Suprapubic skin (tissue), 4 donors: ENCODE data around the gene BICRAL. TPM values are rescaled to one million over a fixed set of nuclear protein-coding genes. Genes with fewer than 3 reads are reported as not detected.
"Not testable (repeated sequence)": the region's sequence is repeated elsewhere in the genome, so short reads cannot be mapped to it uniquely, and the experiment has no call there.

Source experiments
- DNase-seq, 2 donors: peaks; one replicate each; pipeline ENCODE4 v3.0.0-alpha.2; 2019; ENCODE audit warnings: low spot score in 2 of 2
- H3K27ac ChIP-seq: fragments of 200-600 bp; sonication (generic); one replicate; pipeline ENCODE4 v1.5.1; 2019
- H3K27me3 ChIP-seq: fragments of 200-600 bp; sonication (generic); one replicate; pipeline ENCODE4 v1.5.1; 2019
- H3K36me3 ChIP-seq: fragments of 200-600 bp; sonication (generic); one replicate; pipeline ENCODE4 v1.5.1; 2019
- H3K4me1 ChIP-seq: fragments of 200-600 bp; sonication (generic); one replicate; pipeline ENCODE4 v1.5.1; 2019
- H3K4me3 ChIP-seq: fragments of 200-600 bp; sonication (generic); one replicate; pipeline ENCODE4 v1.5.1; 2019; ENCODE audit warnings: mild to moderate bottlenecking
- H3K9me3 ChIP-seq: fragments of 200-600 bp; sonication (generic); one replicate; pipeline ENCODE4 v1.5.1; 2019
- EP300 ChIP-seq: sonication (generic); formaldehyde crosslinking; IDR thresholded peaks from one replicate; pipeline ENCODE4 v1.6.1; 2017; ENCODE audit warnings: antibody characterized with exemption
- POLR2A ChIP-seq, 2 donors: fragments of 450-650 bp; IDR thresholded peaks; one replicate each; pipeline ENCODE4 v1.6.1; 2017; ENCODE audit warnings: antibody characterized with exemption in 2 of 2, mild to moderate bottlenecking in 2 of 2, moderate library complexity in 2 of 2
- POLR2AphosphoS5 ChIP-seq, 3 donors: sonication (generic); formaldehyde crosslinking; IDR thresholded peaks; one replicate each; pipeline ENCODE4 v1.6.1; 2017; ENCODE audit warnings: antibody characterized with exemption in 3 of 3
- WGBS: methylation state at CpG from one replicate; pipeline ENCODE4 v1.1.5; 2018; 5-methylcytosine and 5-hydroxymethylcytosine counted together
- total RNA-seq, 4 donors: library from RNA; depleted of rRNA; stranded (reverse); fragments of >200 nt; gene quantifications; one replicate each; pipeline ENCODE4 v1.1.0, GENCODE V29; 2016
- TF ChIP-seq, protein P1 (sequence below), 2 donors: fragments of 200-600 bp in 1 of 2; fragments of 450-650 bp in 1 of 2; sonication (generic) in 1 of 2; IDR thresholded peaks; one replicate each; pipeline ENCODE4 v1.5.1; 2016 to 2019; ENCODE audit warnings: antibody characterized with exemption in 2 of 2, mild to moderate bottlenecking in 1 of 2, moderate library complexity in 1 of 2

The BICRAL gene, protein sequence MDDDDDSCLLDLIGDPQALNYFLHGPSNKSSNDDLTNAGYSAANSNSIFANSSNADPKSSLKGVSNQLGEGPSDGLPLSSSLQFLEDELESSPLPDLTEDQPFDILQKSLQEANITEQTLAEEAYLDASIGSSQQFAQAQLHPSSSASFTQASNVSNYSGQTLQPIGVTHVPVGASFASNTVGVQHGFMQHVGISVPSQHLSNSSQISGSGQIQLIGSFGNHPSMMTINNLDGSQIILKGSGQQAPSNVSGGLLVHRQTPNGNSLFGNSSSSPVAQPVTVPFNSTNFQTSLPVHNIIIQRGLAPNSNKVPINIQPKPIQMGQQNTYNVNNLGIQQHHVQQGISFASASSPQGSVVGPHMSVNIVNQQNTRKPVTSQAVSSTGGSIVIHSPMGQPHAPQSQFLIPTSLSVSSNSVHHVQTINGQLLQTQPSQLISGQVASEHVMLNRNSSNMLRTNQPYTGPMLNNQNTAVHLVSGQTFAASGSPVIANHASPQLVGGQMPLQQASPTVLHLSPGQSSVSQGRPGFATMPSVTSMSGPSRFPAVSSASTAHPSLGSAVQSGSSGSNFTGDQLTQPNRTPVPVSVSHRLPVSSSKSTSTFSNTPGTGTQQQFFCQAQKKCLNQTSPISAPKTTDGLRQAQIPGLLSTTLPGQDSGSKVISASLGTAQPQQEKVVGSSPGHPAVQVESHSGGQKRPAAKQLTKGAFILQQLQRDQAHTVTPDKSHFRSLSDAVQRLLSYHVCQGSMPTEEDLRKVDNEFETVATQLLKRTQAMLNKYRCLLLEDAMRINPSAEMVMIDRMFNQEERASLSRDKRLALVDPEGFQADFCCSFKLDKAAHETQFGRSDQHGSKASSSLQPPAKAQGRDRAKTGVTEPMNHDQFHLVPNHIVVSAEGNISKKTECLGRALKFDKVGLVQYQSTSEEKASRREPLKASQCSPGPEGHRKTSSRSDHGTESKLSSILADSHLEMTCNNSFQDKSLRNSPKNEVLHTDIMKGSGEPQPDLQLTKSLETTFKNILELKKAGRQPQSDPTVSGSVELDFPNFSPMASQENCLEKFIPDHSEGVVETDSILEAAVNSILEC
- total RNA-seq: 10 to 100 TPM; 20.7 to 28.2 (median 25.4) TPM

DNA sequence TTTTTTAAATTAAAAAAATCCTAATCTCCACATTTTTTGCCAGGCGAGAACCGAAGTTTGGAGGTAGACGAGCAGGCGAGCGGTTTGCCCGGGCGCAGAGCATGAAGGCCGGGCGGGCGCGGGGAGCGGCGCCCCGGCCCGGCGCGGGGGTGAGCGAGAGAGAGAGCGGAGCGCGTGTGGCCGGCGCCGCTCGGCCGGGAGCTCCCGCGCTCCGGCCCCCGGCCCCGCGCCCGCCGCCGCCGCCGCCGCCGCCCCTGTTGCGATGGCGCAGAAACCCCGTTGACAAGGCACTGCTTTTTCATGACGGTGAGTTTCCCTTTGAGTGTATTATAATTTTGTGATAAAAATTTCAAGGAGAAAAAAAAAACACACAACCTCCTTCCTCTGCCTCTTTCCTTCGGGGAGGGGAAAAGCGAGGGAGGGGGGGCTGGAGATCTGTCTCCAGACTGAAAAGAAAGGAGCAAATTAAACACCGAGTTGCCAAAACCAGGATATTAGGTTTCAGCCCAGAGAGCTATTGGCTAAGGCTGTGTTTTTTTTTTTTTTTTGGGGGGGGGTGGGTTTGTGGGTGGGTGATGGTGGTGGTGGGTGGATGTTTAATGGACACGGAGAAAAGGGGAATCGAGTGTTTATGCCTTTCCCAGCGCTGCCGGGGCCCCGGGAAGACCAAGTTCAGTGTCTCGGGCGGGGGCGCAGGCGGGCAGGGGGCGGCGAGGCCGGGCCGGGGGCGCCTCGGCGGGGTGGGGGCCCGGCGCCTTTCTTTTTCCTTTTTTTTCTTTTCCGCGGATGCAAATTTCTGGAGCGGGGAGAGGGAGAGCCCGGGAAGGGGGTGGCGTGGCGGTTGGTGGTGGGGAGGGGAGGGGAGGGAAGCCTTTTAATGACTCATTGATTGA is at the start of gene BICRAL:
BICRAL (plus strand) TSS at position 257 of the 893 bp plus-strand sequence. CDS start 39,971 bp downstream, outside the sequence.
- DNase-seq: peak in 1 of 2 donors; percentile 67
- no peaks in the 10 kb centered on the region for H3K27me3 ChIP-seq

DNA sequence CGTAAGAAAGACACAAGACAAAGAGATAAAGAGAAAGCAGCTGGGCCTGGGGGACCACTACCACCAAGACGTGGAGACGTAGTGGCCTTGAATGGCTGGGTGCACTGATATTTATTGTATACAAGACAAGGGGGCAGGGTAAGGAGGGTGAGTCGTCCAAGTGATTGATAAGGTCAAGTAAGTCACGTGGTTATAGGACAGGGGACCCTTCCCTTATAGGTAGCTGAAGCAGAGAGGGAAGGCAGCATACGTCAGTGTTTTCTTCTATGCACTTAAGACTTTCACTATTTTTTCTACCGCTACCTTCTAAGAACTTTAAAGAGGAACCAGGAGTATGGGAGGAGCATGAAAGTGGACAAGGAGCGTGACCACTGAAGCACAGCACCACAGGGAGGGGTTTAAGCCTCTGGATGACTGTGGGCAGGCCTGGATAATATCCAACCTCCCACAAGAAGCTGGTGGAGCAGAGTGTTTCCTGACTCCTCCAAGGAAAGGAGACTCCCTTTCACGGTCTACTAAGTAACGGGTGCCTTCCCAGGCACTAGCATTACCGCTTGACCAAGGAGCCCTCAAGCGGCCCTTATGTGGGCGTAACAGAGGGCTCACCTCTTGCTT is 47.9 kb upstream of the BICRAL start:
- H3K4me1 ChIP-seq, H3K9me3 ChIP-seq, H3K27me3 ChIP-seq, H3K27ac ChIP-seq, H3K36me3 ChIP-seq, H3K4me3 ChIP-seq, DNase-seq: not testable (repeated sequence)
- WGBS: 83% methylated on average over 13 of the region's 13 CpGs

More for the DNA sequence above, at the start of gene BICRAL:
- Histone ChIP-seq H3K36me3 (no peaks in the 10 kb centered on the region), H3K4me3 (peak within 1 kb of the TSS; percentile 97), H3K9me3 (no peaks in the 10 kb centered on the region), H3K4me1 (peaks cover 53% of the 10 kb centered on the region), H3K27ac (peak within 1 kb of the TSS; percentile 100)
- TF ChIP-seq, protein P1, sequence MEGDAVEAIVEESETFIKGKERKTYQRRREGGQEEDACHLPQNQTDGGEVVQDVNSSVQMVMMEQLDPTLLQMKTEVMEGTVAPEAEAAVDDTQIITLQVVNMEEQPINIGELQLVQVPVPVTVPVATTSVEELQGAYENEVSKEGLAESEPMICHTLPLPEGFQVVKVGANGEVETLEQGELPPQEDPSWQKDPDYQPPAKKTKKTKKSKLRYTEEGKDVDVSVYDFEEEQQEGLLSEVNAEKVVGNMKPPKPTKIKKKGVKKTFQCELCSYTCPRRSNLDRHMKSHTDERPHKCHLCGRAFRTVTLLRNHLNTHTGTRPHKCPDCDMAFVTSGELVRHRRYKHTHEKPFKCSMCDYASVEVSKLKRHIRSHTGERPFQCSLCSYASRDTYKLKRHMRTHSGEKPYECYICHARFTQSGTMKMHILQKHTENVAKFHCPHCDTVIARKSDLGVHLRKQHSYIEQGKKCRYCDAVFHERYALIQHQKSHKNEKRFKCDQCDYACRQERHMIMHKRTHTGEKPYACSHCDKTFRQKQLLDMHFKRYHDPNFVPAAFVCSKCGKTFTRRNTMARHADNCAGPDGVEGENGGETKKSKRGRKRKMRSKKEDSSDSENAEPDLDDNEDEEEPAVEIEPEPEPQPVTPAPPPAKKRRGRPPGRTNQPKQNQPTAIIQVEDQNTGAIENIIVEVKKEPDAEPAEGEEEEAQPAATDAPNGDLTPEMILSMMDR (IDR thresholded peaks at IDR 0.05): no peak
- TF ChIP-seq POLR2AphosphoS5 (IDR thresholded peaks at IDR 0.05) (no peak), POLR2A (IDR thresholded peaks at IDR 0.05) (no peak), EP300 (no peak)
- under 1% methylated on average over 63 of the region's 70 CpGs for WGBS

DNA sequence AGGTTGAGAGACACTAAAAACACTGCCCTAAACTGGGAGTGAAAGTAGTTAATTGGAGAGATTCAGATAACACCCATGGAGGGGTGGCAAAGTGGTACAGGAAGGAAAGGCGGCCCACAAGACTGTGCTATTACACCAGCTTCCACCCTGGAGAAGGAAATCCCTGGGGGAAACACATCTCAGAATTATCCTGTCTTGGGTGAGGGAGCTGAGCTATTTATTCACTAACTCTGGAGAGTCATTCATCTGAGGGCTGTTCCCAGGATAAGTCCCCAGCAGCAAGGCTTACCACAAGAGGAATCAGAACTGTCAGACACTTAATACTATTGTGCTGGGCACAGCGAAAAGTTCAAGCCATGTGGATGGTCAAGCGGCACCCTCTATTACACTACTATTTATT is 45.9 kb upstream of the BICRAL start:
- WGBS: 91% methylated on average over 3 of the region's 3 CpGs
- H3K4me1 ChIP-seq: no peaks in the 10 kb centered on the region
- no peaks in the 10 kb centered on the region for H3K9me3 ChIP-seq
- no peak overlapping the region for H3K4me3 ChIP-seq
- no peaks in the 10 kb centered on the region for H3K36me3 ChIP-seq
- H3K27me3 ChIP-seq: no peaks in the 10 kb centered on the region
- no peak for DNase-seq
- no peak overlapping the region for H3K27ac ChIP-seq
- TF ChIP-seq, protein P1 (IDR thresholded peaks at IDR 0.05): no peak
- TF ChIP-seq POLR2AphosphoS5 (IDR thresholded peaks at IDR 0.05): no peak
- no peak for TF ChIP-seq POLR2A (IDR thresholded peaks at IDR 0.05)
- no peak for TF ChIP-seq EP300

DNA sequence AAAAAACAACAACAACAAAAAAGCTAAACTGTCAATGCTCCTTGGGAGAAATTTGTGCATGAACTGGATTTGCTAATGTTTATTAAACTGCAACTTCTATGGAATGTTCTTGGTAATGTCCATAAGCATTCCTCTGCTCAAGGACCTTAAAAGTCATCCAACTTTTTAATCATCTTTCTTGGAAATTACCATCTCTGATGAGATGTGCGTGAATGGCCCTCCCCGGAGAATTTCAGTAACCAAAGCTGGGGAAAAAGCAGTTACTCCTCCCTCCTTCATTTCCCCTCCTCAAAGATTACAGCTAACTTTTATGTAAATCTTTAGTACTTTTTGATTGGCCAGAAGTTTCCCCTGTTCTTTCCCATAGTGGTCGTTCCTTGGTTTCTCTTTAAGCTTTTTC is 41.1 kb upstream of the BICRAL start:
- Histone ChIP-seq H3K27ac (no peak overlapping the region), H3K27me3 (no peaks in the 10 kb centered on the region), H3K4me1 (peaks cover 28% of the 10 kb centered on the region), H3K9me3 (no peaks in the 10 kb centered on the region), H3K4me3 (no peak overlapping the region), H3K36me3 (no peaks in the 10 kb centered on the region)
- WGBS: 65% methylated on average over 3 of the region's 3 CpGs
- no peak for DNase-seq
- TF ChIP-seq POLR2AphosphoS5 (IDR thresholded peaks at IDR 0.05) (no peak), POLR2A (IDR thresholded peaks at IDR 0.05) (no peak), EP300 (no peak)

DNA sequence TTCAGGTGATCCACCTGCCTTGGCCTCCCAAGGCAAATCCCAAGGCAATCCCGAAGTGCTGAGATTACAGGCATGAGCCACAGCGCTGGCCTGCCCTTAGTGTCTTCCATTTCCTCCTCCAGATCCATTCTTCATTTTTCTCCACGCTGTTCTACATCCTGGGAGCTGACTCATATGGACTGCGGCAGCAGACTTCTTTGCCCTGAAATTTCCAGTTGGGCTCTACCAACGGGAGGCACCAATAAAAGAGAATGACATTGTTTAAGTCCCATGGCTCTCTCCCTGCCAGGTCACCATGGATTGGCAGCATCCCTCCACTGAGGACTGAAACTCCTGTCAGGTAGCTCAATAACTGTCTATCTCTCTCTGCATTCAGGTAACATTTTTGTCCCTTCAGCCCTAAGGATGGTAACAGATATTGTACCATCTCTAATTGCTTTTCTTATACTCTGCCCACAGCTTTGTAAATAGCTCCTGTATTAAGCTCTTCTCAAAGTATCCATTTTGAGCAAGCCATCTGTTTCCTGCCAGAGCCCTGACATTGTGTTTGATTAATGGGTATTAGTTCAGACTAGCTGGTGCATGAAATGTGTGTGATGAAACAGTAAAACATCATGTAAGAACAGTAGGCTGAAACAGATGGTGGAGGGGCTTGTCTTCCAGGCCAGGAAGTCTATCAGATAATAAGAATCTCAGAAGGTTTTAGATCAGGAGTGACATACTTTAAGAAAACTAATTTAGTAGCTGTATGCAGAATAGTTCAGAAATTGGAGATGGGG is 39.5 kb upstream of the BICRAL start:
- TF ChIP-seq POLR2AphosphoS5 (IDR thresholded peaks at IDR 0.05) (no peak), EP300 (no peak), POLR2A (IDR thresholded peaks at IDR 0.05) (no peak)
- TF ChIP-seq, protein P1 (IDR thresholded peaks at IDR 0.05): no peak
- Histone ChIP-seq H3K9me3 (no peaks in the 10 kb centered on the region), H3K36me3 (no peaks in the 10 kb centered on the region), H3K4me1 (peaks cover 28% of the 10 kb centered on the region), H3K27ac (no peak overlapping the region), H3K4me3 (no peak overlapping the region), H3K27me3 (no peaks in the 10 kb centered on the region)
- WGBS: 66% methylated on average over 5 of the region's 5 CpGs
- DNase-seq: no peak
